HG02970 (cell line): ENCODE results near the gene CALD1.

Experiments used
- ATAC-seq: cut with Tn5 transposase; IDR thresholded peaks from one replicate; pipeline ENCODE4 v1.9.1; 2021; ENCODE audit warnings: mild to moderate bottlenecking, moderate library complexity, moderate number of reproducible peaks; ENCODE audit not compliant: unreplicated experiment, low FRiP score

Gene CALD1, protein sequence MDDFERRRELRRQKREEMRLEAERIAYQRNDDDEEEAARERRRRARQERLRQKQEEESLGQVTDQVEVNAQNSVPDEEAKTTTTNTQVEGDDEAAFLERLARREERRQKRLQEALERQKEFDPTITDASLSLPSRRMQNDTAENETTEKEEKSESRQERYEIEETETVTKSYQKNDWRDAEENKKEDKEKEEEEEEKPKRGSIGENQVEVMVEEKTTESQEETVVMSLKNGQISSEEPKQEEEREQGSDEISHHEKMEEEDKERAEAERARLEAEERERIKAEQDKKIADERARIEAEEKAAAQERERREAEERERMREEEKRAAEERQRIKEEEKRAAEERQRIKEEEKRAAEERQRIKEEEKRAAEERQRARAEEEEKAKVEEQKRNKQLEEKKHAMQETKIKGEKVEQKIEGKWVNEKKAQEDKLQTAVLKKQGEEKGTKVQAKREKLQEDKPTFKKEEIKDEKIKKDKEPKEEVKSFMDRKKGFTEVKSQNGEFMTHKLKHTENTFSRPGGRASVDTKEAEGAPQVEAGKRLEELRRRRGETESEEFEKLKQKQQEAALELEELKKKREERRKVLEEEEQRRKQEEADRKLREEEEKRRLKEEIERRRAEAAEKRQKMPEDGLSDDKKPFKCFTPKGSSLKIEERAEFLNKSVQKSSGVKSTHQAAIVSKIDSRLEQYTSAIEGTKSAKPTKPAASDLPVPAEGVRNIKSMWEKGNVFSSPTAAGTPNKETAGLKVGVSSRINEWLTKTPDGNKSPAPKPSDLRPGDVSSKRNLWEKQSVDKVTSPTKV

DNA sequence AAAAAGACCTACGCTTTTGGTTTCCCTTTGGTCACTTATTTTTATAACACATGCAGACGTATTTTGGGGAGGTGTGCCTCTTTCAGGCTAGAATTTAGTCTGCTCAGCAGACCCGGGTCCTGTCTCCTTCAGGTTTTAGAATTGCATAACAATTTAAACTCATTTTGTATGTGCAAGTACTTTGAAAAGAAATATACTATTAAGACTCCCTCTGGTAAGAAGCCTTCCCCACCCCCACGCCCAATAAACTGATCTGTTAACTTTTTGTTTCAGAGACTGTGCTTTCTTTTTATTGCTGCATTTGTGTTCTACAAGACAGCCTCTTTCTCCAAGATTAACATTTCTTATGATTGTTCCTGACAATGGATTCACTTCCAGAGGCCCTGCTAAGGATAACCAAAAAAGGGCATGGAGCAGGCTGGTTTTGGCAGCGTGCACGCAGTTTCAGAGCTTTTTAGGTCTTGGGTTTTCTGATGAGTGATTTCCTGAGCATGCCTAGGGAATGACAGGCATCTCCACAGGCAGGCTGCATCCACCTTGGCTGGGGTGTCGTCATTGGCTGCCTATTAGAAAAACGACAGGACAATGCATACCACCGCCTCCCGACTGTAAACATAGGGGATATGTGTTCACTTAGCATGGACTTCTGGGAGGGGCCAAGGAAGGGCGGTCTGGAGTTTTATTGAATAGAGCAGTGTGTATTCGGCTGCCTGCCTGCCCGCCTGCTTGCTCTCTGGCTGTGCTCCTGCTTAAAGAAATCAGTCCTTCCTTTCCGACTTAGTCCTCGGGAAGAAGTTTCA is at the start of gene CALD1:
TSS of gene CALD1 (plus strand) at position 694 of the 800 bp plus-strand sequence. CDS start 88,100 bp downstream, outside the sequence.
- ATAC-seq = no peak

DNA sequence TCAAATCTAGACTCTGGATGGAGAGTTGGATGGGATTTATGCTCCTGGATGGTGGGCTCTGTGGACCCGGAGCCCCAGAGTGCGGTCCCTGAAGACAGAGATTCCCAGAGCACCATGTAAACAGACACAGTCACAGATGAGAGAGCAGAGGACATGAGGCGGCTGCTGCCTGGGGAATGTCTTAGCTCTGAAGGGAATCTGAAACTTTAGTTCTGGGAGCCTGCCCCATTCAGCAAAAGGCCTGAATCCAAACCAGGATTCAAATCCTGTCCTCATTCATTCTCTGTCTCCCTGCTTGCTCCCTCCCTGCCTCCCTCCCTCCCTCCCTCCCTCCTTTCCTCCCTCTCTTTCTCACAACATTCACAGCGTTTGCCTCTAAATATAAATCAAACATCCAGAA is 49.5 kb upstream of the CALD1 start:
- ATAC-seq = no peak

DNA sequence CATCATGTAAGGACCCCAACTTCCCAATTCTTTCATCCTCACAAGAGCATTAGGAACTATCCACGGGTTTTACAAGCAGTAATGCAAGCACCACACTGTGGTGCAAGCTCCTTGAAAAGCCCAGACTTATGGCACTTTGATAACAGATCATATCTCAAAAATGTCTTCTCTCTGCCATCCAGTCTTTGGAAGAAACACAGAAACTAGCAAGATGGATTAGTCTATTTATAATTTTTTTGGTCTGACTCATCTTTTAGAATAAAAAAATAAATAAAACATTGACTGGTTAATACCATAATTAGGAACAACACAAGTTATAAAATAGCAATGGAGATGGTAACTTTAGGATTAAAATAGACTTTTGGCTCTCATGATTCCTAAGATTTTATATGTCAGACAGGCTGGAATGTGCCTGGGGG is 49.0 kb upstream of the CALD1 start:
- ATAC-seq = no peak

- ATAC-seq = no peak
These were observed 47.8 kb upstream of the CALD1 start for GRCh38 chr7:134731616-134732015.

- ATAC-seq = no peak
These were observed 46.7 kb upstream of the CALD1 start for GRCh38 chr7:134732728-134733127.

DNA sequence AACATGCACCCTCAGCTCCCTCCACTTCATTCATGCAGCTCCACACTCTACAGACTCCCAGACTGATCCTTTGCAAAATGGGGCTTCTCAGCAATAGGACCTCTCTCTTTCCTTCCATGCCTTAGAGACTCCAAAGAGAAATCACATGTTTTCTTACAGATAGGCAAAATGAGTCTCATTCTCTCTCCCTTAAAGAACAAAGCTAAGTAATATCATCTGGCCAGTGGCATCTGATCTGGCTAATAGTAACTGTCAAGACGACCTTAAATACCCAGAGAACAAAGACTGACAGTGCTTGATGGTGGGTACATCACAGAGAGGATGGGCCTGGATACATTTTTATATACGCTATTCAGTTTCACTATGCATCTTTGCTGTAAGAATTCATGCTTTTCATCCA is 43.1 kb upstream of the CALD1 start:
- ATAC-seq = no peak

DNA sequence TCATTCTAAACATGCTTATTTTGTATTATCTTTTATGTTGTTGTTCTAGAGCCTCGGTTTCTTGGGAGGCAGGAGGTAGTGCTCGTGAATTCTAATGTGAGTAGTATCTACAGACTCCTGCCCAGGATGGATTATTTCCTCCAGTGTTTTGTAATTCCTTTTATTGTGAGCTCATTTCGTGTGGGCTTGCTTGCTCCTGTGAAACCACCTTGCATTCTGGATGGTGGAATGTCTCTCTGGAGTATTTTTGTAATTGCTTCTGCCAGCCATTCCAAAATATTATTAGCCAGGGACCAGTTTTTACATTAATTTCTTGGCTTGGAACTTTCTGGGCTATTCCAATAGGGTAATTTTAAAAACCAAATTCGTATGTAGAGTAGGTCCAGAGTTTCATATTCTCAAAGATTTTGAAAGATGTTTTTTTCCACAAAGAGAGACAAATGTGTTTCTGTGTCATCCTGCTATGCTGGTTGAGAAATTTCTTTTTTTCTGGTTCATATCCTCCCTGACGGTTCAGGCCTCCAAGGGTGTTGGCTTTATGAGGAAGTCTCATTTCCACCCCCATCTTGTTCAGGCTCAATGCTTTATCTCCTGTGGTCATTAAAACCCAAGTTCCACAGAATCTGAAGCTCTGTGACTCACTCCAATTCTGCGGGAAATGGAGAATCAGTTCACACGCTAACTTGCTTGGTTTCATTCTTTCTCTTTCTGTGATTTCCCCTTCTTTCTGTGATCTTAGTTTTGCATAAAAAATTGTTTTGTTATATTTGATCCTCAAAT is 41.7 kb upstream of the CALD1 start:
- no peak for ATAC-seq

DNA sequence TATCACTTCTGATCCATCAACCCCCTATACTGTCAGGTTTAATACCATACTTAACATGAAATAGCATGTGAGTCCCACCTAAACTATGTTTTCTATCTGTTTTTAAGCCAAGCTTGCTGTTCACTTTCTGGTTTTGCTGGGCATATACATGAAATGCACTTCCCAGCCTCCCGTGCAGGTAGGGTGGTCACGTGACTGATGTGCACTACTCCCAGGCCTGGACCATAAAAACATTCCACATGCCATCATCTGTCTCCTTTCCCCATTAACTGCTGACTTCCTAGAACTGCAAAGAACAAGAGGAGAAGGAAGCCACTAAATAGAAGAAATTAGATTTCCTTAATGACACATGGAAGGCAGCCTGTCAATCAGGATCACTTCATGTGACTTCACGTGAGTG is 40.1 kb upstream of the CALD1 start:
- ATAC-seq = no peak

GRCh38 chr7:134740376-134740775 is 39.1 kb upstream of the CALD1 start:
- ATAC-seq = no peak

DNA sequence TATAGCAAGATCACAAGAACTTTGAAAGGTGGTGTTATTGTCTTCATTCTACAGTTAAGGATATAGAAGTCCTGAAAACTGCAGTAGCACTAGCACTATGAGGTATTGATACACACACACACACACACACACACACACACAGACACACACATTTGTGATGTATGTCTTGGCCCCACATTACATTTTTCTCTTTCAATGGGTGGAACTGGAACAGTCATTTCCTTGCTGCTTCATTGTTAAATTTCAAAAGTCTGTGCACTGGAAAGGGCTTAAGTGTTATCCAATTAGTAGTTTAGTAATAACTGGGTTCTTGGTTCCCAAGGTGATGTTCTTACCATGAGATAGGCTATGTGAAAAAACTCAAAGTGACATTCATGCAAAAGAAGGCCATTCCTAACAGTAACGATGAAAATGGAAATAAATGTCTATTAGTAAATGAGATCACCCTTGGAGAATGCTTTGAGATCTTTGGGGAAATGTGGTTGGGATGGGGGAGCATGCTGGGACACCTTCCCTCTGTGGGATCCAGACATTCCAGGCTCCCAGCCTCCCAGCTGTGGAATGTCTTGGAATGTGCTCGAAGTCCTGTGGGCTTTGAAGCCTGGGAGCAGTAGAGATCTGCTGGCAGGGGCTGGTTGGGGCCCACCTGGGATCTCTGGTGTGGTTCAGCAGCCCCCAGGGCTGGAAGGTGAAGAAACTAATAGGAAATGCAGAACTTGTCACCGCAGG is 37.4 kb upstream of the CALD1 start:
- no peak for ATAC-seq

DNA sequence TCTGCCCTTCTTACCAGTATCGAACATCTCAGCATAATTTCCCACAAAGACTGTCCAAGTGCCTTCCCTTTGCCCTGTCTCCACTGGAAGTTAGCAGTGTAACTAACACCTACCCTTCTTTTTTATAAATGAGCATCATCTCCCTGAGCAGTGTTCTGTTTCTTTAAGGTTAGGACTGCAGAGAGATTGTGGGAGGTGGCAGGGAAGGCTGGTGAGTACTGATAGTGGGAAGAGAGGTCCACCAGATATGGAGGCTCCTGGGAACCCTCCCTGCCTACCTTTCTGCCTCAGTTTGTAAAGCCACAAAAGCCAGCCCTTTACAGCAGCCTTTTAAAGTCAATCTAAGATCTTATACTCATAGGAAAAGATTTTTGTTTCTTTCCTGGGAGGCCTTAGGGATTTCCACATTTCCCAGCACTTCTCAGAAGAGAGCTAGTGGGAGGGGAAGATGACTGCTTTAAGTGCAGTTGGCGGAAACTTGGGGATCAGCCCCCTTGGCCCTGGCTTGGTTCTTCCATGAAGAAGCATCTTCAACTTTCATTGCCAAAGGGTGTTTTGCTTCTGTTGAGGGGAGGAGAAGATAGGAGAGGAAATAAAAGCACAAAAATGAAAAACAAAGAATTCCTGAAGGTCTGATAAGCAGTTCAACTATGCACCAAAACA is 36.6 kb upstream of the CALD1 start:
- ATAC-seq = no peak

- no peak for ATAC-seq
These were observed 34.9 kb upstream of the CALD1 start for GRCh38 chr7:134744569-134744968.

DNA sequence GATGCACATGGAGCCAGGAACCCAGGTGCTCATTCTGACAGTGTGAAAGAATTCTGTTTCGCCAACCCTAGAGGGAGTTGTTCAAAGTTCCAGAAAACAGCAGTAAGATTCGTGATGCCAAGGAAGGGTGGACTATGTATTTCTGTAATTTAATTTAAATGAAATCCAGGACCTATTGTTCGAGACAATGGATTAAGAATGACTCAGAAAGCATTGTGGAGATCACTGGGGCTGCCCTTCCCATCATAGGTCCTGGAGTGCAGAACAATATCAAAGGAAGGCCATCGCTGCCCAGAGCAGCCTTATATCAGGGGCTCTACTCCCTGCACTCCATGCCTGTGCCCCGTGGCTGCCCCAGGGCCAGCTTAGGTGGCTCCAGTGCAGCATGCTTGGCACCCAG is 32.1 kb upstream of the CALD1 start:
- no peak for ATAC-seq

- no peak for ATAC-seq
These were observed 29.1 kb upstream of the CALD1 start for GRCh38 chr7:134750083-134751062.

GRCh38 chr7:134752006-134752760 is 27.3 kb upstream of the CALD1 start:
- no peak for ATAC-seq

GRCh38 chr7:134755422-134756022 is 23.9 kb upstream of the CALD1 start:
- no peak for ATAC-seq

GRCh38 chr7:134757938-134758337 is 21.5 kb upstream of the CALD1 start:
- ATAC-seq = no peak
